AG04449 (cell line): ENCODE measurements around the gene C1orf226.

ENCODE experiments used
- CTCF ChIA-PET: fragments of 350-600 bp; formaldehyde crosslinking; extraction: SDS; loops from one replicate; lab custom pipeline; 2021; ENCODE audit warnings: antibody characterized with exemption; lab: Yijun Ruan, JAX
- POLR2A ChIA-PET: fragments of 400-600, 350-600 bp; formaldehyde crosslinking; extraction: SDS; loops from one replicate; lab custom pipeline; 2020; ENCODE audit warnings: antibody characterized with exemption, inconsistent platforms; lab: Yijun Ruan, JAX
- DNase-seq: peaks from one replicate; pipeline ENCODE4 v3.0.0-alpha.2; 2010; ENCODE audit warnings: low read depth, low spot score
- H3K4me3 ChIP-seq: 2 replicates; pipeline ENCODE4 v1.5.1; 2011; ENCODE audit warnings: low read depth, mild to moderate bottlenecking, control low read depth, low read length
- TF ChIP-seq, protein P1 (sequence below): IDR thresholded peaks from one replicate; pipeline ENCODE4 v1.5.1; 2011; ENCODE audit warnings: mild to moderate bottlenecking, moderate library complexity, low read length, control low read depth, inconsistent platforms; ENCODE audit not compliant: insufficient read depth; ENCODE audit errors: missing control alignments

C1orf226 gene

DNA sequence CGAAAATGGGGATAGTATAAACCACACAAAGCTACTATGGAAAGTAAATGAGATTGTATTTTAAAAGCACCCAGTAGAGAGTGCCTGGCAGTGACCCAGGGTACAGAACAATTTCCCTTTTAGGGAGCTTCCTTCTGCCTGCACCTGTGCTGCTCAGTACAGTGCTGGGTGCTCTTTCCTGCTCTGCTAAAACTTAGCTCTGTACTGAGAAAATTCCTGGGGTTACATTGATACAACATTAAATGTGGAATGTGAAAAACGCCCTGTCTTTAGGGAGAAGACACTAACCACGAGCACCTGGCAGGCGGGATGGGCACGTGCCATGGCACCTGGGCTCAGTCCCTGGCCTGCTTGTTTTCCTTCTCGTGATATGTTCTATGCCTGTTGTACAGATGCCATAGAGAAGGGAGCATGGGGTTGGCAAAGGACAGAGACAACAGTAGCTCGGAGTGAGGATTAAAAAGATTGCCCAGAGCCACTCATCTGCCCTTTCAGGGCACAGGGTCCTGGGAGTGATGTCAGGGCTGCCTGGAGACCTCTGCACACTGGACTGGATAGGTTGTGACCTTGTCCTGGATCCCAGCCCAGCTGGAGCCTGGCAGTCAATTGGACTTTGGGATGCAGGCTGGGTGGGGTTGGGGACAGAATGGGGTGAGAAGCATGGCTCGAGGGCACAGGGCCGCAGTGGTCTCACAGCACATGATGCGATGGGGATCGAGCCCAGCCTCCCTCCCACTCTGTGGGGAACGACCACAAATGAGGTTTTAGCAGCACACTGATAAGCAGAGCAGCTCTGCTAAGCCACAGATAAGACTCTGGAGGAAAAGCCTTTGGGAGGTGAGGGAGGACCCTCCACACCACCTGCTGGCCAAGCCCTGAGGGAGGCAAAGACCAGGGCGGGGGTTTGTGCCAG is 9.1 kb upstream of the C1orf226 start:
- no peak for DNase-seq
- ChIA-PET POLR2A (no interaction called here), CTCF (interaction anchor here (0.9 to 1.6 kb wide), 2 partner anchors 16 to 19 kb away, joined by 5 to 8 read pairs; no protein-coding TSS in a partner anchor)
- TF ChIP-seq, protein P1, sequence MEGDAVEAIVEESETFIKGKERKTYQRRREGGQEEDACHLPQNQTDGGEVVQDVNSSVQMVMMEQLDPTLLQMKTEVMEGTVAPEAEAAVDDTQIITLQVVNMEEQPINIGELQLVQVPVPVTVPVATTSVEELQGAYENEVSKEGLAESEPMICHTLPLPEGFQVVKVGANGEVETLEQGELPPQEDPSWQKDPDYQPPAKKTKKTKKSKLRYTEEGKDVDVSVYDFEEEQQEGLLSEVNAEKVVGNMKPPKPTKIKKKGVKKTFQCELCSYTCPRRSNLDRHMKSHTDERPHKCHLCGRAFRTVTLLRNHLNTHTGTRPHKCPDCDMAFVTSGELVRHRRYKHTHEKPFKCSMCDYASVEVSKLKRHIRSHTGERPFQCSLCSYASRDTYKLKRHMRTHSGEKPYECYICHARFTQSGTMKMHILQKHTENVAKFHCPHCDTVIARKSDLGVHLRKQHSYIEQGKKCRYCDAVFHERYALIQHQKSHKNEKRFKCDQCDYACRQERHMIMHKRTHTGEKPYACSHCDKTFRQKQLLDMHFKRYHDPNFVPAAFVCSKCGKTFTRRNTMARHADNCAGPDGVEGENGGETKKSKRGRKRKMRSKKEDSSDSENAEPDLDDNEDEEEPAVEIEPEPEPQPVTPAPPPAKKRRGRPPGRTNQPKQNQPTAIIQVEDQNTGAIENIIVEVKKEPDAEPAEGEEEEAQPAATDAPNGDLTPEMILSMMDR: no peak
- H3K4me3 ChIP-seq: no peak overlapping the region

DNA sequence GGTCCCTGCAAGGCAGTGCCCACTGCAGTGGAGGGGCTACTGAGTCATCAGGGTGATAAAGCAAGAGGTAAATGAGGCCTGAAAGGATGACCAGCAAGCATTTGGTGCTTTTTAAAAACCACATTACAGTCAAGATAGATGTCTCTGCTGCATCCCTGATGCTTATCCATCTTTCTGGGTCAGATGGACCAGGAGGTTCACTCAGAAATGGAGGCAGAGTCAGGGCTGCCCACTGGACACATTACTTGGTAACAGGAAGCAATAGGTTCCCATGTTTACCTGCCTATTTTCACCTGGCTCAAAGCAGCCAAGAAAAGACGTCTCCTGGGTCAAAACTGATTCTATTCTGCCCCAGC is 8.5 kb upstream of the C1orf226 start:
- CTCF ChIA-PET: interaction anchor here (1.6 kb wide), 1 partner anchor 18 kb away, joined by 5 read pairs; no protein-coding TSS in a partner anchor
- POLR2A ChIA-PET: no interaction called here
- TF ChIP-seq, protein P1: no peak
- no peak for DNase-seq
- no peak overlapping the region for H3K4me3 ChIP-seq

DNA sequence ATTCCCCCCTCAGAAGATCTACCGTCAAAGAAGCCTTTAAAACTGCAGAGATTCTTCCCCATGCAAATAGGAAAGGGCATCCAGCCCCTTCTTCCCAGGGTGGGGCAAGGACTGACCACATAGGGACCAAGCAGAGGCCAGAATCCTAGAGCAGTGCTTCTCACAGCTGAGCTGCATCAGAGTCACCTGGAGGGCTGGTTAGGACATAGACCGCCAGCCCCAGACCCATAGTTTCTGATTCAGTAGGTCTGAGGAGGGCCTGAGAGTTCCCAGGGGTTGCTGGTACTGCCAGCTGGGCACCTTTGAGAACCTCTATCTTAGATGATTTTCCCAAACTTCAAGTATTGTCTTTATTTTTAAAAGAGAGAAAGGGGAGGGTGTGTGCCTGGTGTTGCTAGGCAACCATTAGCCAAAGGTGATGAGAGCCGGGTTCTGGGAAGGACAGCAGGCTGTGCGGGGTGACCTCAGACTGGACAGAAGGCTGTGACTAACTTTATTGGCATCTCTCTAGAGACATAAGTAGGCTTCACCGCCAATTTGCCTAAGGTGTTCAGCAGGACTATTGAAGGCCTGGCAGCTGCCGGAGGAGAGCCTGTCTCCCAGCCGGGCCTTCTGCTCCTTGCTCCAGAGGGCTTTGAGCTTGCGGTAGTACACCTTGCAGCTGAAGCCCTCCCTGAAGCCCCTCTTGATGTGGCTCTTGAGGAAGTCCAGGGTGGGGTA is 7.8 kb upstream of the C1orf226 start:
- ChIA-PET POLR2A (no interaction called here), CTCF (no interaction called here)
- no peak overlapping the region for H3K4me3 ChIP-seq
- DNase-seq: no peak
- TF ChIP-seq, protein P1: no peak

DNA sequence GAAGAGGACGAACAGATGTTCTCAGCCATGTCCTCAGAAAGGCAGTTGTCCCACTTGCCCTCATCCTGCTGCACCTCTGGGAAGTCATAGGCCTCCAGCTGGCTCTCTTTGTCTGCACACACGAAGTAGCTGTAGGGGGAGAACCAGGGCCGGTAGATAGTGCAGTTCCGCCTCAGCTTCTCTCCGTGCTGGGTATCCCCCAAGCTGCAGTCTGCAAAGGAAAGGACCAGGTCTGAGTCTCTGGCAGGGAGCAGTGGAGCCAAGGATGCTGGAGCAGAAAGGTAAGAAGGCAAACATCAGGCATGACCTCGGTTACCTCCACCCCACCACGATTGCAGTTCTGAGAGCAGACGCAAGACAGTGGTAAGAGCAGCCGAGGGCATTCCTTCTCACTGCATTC is 7.1 kb upstream of the C1orf226 start:
- TF ChIP-seq, protein P1: no peak
- ChIA-PET CTCF (no interaction called here), POLR2A (no interaction called here)
- no peak for DNase-seq
- H3K4me3 ChIP-seq: no peak overlapping the region

DNA sequence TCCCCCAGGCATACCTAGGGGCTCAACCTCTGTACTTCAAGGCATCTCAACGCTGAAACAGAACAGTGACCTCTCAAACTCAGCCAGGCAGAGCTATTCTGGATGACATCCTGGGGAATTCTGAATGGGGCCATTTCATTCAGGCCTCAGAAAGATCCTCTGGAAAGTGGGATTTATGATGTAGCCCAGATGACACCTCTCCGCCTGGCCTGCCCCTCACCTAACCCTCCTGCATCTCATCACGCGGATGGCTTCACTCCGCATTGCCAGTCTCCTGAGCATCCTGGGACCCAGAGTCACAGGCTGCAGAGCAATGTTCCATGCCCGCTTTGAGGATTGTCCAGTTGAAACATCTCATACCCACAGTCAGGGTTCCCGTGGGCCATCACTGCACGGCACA is 6.1 kb upstream of the C1orf226 start:
- CTCF ChIA-PET: no interaction called here
- TF ChIP-seq, protein P1: no peak
- POLR2A ChIA-PET: no interaction called here
- no peak overlapping the region for H3K4me3 ChIP-seq
- no peak for DNase-seq

DNA sequence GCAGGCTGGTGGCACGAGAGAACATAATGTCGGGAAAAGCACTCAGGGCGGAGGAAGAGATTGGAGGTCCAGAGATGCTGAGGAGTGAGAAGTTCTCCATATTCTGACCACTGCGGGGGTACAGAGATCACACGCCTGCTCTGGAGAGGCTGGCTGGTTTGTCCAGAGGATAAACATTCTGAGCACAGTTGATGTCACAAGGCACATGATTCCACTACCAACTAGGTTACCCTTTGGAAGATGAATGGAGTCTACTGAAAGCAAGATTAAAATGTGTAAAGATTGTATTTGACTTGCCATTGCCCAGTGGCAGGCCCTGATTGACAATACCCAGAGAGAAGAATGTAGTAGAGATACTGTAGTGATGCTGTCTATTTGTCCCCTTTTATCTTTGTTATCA is 4.8 kb upstream of the C1orf226 start, which contains the start of gene SPATA46:
SPATA46 (minus strand) TSS at position 164 of the 400 bp plus-strand sequence; CDS start at position 100, 64 bp downstream.
- ChIA-PET CTCF (no interaction called here), POLR2A (no interaction called here)
- DNase-seq: no peak
- TF ChIP-seq, protein P1: no peak
- no peak within 1 kb of the TSS for H3K4me3 ChIP-seq
